Measurements from ENCODE around the gene PHACTR3. TPM values are rescaled to one million over a fixed set of nuclear protein-coding genes. Genes with fewer than 3 reads are reported as not detected.

The PHACTR3 gene
- total RNA-seq, 4 donors from 2014 or later = 0.26 to 3.2 (median 0.57) TPM

DNA sequence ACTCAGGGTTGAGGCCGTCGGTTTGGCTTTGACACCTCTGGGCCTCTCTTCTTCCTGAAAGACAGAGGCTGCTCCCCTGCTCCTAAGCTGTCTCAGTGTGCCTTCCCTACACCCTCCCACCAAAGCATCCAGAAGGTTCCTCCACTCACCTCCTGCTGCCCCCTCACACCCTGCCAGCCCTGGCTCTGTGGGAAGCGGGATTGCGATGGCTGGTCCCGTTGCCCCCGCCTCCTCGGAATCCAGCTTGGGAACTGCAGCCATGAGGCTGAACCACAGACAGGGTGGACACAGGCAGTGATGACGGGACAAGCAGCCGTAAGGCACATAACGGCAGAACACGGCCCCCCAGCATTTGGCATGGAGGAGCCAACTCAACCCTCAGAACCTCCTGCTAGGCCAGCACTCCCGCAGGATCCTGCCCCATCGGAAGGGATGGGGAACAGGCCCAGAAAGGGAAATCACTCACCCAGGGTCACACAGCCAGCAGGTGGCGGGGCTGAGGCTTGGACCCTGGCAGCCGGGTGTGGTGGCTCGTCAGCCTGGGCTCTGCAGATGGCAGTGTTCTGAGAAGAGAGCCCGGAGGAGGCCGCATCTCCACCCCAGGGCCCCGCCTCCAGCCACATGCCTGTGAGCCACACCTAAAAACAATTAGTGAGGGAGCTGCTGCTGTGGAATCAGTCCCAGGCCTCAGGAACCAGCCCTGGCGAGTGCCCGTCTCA is 139.6 kb downstream of the PHACTR3 start:
- no peak for DNase-seq
- H3K27ac ChIP-seq = no peak overlapping the region
- H3K27me3 ChIP-seq = no peaks in the 10 kb centered on the region
- no peaks in the 10 kb centered on the region for H3K9me3 ChIP-seq
- TF ChIP-seq, protein P1, sequence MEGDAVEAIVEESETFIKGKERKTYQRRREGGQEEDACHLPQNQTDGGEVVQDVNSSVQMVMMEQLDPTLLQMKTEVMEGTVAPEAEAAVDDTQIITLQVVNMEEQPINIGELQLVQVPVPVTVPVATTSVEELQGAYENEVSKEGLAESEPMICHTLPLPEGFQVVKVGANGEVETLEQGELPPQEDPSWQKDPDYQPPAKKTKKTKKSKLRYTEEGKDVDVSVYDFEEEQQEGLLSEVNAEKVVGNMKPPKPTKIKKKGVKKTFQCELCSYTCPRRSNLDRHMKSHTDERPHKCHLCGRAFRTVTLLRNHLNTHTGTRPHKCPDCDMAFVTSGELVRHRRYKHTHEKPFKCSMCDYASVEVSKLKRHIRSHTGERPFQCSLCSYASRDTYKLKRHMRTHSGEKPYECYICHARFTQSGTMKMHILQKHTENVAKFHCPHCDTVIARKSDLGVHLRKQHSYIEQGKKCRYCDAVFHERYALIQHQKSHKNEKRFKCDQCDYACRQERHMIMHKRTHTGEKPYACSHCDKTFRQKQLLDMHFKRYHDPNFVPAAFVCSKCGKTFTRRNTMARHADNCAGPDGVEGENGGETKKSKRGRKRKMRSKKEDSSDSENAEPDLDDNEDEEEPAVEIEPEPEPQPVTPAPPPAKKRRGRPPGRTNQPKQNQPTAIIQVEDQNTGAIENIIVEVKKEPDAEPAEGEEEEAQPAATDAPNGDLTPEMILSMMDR (IDR thresholded peaks at IDR 0.05) = no peak
- no peak for TF ChIP-seq POLR2A (IDR thresholded peaks at IDR 0.05)
- intact Hi-C loops (cut with DNase I; ENCODE audit: low total_unique reads) = no loop called here
- H3K36me3 ChIP-seq = no peaks in the 10 kb centered on the region
- H3K4me3 ChIP-seq = no peak overlapping the region
- no peaks in the 10 kb centered on the region for H3K4me1 ChIP-seq

DNA sequence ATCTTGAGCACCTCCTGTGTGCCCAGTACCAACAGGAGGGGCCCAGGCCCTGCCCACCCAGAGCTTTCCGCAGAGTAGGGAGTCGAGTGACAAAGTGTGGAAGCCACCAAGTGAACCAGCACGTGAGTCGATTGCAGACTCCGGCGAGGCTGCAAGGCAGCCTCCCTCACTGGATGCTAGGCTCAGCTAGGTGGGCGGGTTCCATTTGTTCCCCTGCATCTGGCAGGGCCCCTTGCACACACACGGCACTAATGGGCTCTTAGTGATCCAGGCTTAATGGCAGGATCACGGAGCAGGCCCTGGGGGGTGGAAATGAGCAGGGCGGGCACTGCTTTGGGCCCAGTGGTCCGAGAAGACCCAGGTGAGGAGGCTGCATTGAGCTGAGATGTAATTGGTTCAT is 140.4 kb downstream of the PHACTR3 start:
- DNase-seq = no peak
- no peaks in the 10 kb centered on the region for H3K27me3 ChIP-seq
- H3K36me3 ChIP-seq = no peaks in the 10 kb centered on the region
- no peaks in the 10 kb centered on the region for H3K9me3 ChIP-seq
- H3K4me1 ChIP-seq = no peaks in the 10 kb centered on the region
- intact Hi-C loops (cut with DNase I; ENCODE audit: low total_unique reads) = no loop called here
- no peak overlapping the region for H3K27ac ChIP-seq
- no peak for TF ChIP-seq POLR2A (IDR thresholded peaks at IDR 0.05)
- TF ChIP-seq, protein P1 (IDR thresholded peaks at IDR 0.05) = no peak
- H3K4me3 ChIP-seq = no peak overlapping the region

DNA sequence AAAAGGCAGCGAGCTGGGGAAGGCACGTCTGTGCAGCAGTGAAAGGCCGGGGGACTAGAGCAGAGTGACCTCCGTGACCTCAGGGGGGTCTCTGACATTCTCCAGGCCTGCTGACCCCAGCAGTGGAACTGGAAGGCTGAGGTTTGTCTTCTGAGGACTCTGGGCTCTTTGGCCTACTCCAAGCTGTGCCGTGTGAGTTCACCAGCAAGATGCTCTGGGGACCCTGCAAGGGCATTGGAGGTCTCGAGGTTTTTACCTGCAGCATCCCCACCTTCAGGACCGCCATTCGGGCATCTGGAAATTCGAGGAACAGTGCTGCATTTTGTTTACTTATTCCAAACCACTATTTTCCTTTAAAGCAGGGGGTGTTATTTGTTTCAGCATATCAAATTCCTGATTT is 140.9 kb downstream of the PHACTR3 start:
- TF ChIP-seq POLR2A (IDR thresholded peaks at IDR 0.05) = no peak
- TF ChIP-seq, protein P1 (IDR thresholded peaks at IDR 0.05) = no peak
- H3K4me1 ChIP-seq = no peaks in the 10 kb centered on the region
- H3K27me3 ChIP-seq = no peaks in the 10 kb centered on the region
- no peaks in the 10 kb centered on the region for H3K36me3 ChIP-seq
- no peak overlapping the region for H3K27ac ChIP-seq
- intact Hi-C loops (cut with DNase I; ENCODE audit: low total_unique reads) = no loop called here
- no peak for DNase-seq
- H3K4me3 ChIP-seq = no peak overlapping the region
- no peaks in the 10 kb centered on the region for H3K9me3 ChIP-seq

DNA sequence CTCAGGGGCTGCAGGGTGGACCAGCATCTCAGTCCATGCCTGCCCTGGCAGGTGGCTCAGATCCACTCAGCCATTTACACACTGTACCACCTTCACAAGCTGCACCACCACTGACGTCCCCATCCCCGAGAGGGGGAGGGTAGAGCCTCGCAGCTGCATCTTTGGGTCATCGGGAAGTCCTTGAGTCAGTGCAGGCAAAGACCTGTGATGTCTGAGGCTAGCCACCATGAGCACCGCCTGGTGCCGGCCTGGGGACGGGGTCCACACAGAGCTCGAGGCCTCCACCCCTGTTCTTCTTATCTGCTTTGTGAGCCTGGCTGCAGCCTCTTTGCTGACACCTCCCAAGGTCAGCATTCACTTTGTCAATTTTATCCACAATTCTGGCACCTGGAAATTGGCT is 141.4 kb downstream of the PHACTR3 start:
- Histone ChIP-seq H3K9me3 (no peaks in the 10 kb centered on the region), H3K36me3 (no peaks in the 10 kb centered on the region), H3K27ac (no peak overlapping the region), H3K4me3 (no peak overlapping the region), H3K4me1 (no peaks in the 10 kb centered on the region), H3K27me3 (no peaks in the 10 kb centered on the region)
- intact Hi-C loops (cut with DNase I; ENCODE audit: low total_unique reads) = no loop called here
- DNase-seq = no peak
- TF ChIP-seq POLR2A (IDR thresholded peaks at IDR 0.05) = no peak
- TF ChIP-seq, protein P1 (IDR thresholded peaks at IDR 0.05) = no peak

DNA sequence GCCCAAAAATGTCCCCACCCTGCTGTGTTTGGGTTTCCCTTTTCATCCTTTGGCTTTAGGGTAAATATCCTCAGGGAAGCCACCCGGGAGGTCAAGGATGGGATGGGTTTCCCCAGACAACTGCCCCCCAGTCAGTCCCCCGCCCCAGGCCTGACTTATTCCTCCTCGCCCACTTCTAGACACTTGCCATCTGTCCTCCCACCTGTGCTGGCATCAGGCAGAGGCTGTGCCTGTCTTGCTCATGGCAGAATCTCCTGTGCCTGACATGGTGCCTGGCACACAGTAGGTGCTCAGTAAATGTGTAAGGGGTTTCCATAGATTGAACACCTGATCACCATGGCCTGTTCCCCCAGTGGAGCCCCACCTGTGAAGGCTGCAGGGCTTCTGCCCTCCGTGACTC is 141.8 kb downstream of the PHACTR3 start:
- no peak overlapping the region for H3K27ac ChIP-seq
- DNase-seq = no peak
- intact Hi-C loops (cut with DNase I; ENCODE audit: low total_unique reads) = no loop called here
- H3K4me3 ChIP-seq = no peak overlapping the region
- H3K27me3 ChIP-seq = no peaks in the 10 kb centered on the region
- H3K9me3 ChIP-seq = no peaks in the 10 kb centered on the region
- no peak for TF ChIP-seq POLR2A (IDR thresholded peaks at IDR 0.05)
- TF ChIP-seq, protein P1 (IDR thresholded peaks at IDR 0.05) = no peak
- no peaks in the 10 kb centered on the region for H3K4me1 ChIP-seq
- no peaks in the 10 kb centered on the region for H3K36me3 ChIP-seq
